NCI-H510A treated with DMSO at 0.1 percent for 48 hours (cell line): Measurements from ENCODE around the gene SPATA33.
"Not testable (repeated sequence)": the region's sequence is repeated elsewhere in the genome, so short reads cannot be mapped to it uniquely, and the experiment has no call there.

Experiments used
- DNase-seq: peaks from one replicate; lab custom pipeline; 2025; lab: John Stamatoyannopoulos, UW

Gene SPATA33

GRCh38 chr16:89693931-89694783 is 36.5 kb downstream of the SPATA33 start:
- no peak for DNase-seq

- DNase-seq = not testable (repeated sequence)
Observed at GRCh38 chr16:89694784-89695085, 37.1 kb downstream of the SPATA33 start.

GRCh38 chr16:89695086-89695874 is 37.6 kb downstream of the SPATA33 start:
- no peak for DNase-seq

GRCh38 chr16:89695875-89696669 is 38.4 kb downstream of the SPATA33 start:
- DNase-seq = no peak

GRCh38 chr16:89696670-89697128 is 39.1 kb downstream of the SPATA33 start:
- DNase-seq = no peak

- DNase-seq = no peak
Observed at GRCh38 chr16:89697161-89697615, 39.6 kb downstream of the SPATA33 start.

GRCh38 chr16:89697616-89698331 is 40.1 kb downstream of the SPATA33 start:
- no peak for DNase-seq

GRCh38 chr16:89698717-89699116 is 41.1 kb downstream of the SPATA33 start:
- not testable (repeated sequence) for DNase-seq

- not testable (repeated sequence) for DNase-seq
Observed at GRCh38 chr16:89699629-89700099, 42.0 kb downstream of the SPATA33 start.

GRCh38 chr16:89700100-89700648 is 42.5 kb downstream of the SPATA33 start:
- peak; percentile 97 for DNase-seq

- no peak for DNase-seq
Observed at GRCh38 chr16:89700649-89701424, 43.2 kb downstream of the SPATA33 start.

- peak; percentile 84 for DNase-seq
Observed at GRCh38 chr16:89701425-89702406, 44.1 kb downstream of the SPATA33 start, which contains the start of gene SPATA2L. TSS of gene SPATA2L (minus strand) at chr16:89701705. CDS start at chr16:89701232, 473 bp downstream.

GRCh38 chr16:89704281-89704680 is 46.6 kb downstream of the SPATA33 start:
- DNase-seq = no peak

- DNase-seq = no peak
Observed at GRCh38 chr16:89705006-89705405, 47.4 kb downstream of the SPATA33 start.

- DNase-seq = no peak
Observed at GRCh38 chr16:89706518-89707260, 49.1 kb downstream of the SPATA33 start.

- DNase-seq = no peak
Observed at GRCh38 chr16:89707695-89708094, 50.1 kb downstream of the SPATA33 start.

GRCh38 chr16:89708481-89708931 is 50.9 kb downstream of the SPATA33 start:
- DNase-seq = no peak

- DNase-seq = no peak
Observed at GRCh38 chr16:89709166-89709565, 51.5 kb downstream of the SPATA33 start.
